HG02610 (cell line): ENCODE data around the gene UPK2.

Experiments
- ATAC-seq: cut with Tn5 transposase; IDR thresholded peaks from one replicate; pipeline ENCODE4 v1.9.1; 2021; ENCODE audit warnings: mild to moderate bottlenecking, moderate library complexity; ENCODE audit not compliant: unreplicated experiment

Gene UPK2

DNA sequence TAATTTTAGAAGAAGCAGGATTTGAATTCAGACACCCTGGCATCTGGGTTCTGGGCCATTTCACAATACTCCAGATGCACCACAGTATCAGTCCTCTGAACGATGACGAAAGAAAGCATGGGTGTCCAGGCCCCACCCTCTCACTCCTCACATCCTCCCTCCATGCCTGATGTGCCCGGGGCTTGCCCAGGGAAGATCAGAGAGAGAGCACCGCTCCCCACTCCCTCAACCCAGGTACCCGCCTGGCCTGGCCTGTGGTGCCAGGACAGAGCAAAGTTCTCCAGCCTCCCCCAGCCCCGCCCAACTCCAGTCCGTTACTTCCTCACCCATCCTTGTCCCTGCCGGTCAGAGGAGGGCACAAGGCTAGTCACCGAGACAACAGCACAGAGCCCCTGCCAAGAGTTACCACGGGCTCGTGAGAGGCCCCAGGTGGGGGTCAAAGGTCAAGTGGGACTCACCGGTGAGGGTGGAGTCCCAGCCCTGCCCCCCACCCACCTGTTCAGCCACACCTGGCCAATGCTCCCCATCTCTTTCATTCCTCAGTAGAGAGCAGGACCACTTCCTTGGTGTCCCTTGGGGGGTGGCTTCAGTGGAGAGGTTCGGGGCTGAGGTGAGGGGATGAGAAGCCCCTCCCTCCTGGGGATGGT, 38.5 kb upstream of the UPK2 start:
- ATAC-seq: no peak

DNA sequence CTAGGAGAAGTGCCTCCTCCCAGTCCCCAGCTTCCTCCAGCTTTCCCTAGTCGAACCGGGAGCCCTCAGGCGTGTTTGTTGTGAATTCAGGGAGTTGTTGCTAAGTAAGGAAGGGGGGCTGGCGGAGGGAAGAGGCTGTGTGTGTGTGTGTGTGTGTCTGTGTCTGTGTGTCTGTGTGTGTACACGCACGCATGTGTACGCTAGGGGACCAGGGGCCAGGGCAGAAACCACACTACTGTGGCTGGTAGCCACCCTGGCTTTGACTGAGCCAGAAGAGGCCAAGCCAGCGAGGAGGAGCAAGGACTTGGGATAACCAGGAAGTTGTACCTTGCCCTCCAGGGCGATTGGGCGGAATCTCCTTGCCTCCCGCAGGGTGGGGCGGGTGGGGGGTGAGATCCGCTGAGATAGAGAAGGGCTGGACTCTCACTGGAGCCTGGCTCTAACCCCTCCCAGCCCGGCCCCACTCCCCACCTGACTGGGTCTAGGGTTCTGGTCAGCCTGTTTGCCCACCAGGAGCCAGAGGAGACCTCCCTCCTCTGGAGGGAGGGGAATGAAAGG, 37.9 kb upstream of the UPK2 start:
- no peak for ATAC-seq

DNA sequence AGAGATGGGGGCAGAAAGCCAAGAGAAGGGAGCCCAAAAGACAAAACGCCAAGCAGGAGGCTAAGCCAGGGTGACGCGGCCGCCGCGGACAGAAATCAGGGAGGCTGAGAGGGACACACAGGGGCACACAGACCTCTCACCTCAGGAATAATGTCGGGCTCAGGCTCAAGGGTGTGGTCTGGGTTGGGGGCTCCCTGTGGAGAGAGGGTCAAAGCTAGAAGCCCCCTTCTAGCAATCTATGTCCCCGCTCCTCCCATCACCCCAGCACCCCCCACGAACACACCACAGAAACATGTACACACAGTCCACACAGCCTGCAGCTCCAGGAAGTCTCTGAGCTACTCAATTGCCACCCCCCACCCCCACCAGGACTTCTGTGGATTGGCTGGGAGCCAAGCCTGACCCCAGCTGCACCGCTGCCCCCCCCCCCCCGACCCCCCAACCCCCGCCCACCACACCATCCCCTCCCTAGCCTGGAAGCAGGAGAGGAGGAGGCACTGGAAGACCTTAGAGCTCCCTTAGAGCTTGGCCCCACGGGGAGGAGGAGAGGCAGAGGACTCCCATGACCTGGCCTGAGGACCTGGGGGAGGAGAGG, 37.3 kb upstream of the UPK2 start:
- ATAC-seq: no peak

DNA sequence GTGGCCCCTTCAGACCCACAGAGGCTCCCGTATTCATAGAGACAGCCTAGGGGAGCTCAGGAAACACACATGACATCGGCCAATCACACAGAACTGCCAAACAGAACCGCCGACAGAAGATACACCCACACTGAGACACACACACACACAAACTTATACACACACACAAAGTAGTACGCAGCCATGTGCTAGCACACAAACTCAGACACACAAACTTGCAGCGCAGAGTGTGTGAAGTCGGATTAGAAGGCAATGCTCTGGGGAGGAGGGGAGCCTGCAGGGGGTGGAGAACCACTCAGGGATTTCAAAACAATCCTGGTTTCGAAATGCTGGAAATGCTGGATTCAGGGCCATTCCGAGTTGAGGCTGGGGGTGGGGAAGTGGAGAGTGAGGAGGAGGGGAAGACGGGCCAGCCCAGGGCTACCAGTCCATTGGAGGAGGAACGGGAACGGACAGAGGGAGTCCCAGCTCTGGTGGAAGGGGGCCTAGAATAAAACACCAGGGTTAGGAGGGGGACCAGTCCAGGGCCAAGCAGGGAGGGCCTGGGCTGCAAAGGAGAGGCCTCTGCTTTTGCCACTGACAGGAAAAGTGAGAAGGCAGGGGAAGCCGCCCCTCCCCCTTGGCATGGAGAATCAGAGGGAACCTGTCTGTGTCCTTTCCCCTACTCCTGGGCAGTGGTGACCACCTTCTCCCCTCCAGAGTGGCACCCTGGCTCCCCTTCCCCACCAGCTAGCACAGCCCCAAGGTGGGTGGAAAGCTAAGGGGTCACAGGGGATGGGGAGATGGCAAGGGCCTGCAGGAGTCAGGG, 34.8 kb upstream of the UPK2 start:
- no peak for ATAC-seq

DNA sequence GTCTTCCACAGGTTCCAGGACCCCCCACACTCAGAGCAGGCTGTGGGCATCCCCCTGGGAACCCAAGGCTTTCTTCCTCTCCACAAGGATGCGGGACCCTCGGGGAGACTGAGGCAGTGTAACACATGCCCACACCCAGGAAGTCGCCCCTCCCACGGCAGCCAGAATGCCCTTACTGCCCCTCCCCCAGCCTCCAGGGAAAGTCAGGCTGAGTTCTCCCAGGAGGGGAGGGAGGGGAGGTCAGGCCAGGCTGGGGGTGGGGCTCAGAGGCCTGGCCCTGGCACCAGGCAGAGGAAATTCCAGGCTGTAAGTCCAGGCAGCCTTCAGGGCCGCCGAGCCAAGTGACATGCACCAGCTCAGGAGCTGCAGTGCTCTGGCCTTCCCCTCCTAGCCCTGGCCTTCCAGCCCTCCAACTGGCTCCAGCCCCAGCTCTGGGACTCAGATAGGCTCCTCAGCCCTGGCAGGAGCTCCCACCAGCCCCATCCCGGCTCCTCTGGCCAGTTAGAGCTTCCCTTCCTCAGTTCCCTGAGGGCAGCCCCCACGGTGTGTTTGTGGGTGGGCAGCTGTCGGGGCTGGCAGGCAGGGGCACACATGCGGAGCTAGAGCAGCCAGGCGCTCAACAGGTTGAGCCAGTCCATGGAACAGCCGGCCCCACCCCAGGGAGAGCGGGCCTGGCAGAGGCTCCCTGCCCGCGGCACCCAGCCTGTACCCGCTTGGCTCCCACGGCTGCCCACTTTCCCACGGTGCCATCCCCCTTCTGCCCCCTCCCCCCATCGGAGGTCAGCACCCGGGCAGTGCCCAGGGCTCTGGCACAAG, 34.0 kb upstream of the UPK2 start:
- ATAC-seq: no peak

DNA sequence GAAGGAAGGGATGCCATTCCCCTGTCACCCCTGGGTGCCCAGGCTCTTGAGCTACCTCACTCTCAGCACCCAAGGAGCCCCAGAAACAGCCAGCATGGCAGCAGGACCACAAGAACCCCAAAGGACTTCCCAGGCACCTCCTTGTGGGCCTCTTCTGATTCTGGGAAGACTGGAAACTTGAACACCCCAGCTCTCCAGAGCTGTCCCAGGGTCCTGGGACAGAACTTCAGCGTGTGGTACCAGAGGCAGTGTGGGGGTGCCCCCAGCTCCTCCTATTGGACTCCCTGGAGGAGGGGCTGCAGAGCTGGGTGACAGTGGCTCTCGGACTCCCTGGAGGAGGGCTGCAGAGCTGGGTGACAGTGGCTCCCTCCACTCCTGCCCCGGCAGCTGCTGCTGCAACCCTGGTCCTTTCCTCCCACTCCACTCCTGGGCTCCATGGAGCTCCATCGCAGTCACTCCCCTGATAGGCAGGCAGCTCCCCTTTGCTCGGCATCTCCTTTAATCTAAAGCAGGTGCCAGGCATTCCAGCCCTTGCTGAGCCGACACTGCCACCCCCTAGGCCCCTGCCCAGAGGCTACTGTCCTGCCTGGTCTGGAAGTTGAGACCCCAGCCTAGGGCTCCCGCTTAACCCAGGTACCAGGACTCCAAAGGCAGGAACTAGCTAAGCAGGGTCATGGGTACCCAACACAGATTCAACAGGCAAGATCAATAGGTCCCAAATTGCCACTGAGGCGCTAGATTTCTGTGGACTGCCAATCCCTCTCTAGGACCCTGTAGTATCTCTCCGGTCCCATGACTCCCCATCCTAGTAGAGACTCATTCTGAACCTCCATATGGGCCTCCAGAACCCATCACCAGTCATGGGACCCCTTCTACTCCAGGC, 33.1 kb upstream of the UPK2 start:
- ATAC-seq: no peak

DNA sequence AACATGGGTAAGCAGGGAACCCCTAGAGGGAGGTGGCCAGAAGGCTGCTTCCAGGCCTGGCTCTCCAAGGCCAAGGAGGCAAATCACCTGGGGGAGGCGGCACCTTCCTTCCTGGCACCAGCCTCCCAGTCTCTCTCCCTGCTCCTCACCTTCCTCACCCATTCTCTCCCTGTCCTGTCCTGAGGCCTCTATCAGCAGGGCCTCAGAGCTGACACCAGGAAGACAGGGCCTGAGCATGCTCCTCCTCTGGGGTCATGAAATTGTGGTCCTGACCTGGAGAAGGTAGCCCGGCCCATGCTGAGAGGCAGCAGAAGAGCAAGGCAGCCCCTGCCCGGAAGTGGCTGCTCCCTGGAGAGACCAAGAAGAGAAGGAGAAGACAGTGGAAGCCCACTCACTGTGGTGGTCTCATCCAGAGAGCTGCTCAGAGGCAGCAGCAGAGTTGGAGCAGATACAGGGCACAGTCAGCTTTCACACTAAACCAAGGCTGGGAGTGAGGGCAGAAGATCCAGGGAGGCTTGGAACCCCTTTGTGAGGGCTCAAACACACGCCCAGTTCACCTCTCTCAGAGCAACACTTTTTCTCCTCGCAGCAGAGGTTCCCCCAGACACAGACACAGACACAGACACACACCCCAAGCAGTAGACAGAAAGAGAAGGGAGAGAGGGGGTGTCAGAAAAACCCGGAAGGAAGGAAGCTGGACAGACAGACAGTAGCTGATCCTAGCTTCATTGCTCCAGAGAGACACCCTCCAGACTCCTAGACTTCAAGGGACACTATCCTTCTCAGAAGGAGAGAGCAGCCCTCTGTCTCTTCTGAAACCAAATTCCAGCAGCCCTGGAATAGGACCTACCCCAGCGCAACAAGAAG, 32.1 kb upstream of the UPK2 start:
- no peak for ATAC-seq

DNA sequence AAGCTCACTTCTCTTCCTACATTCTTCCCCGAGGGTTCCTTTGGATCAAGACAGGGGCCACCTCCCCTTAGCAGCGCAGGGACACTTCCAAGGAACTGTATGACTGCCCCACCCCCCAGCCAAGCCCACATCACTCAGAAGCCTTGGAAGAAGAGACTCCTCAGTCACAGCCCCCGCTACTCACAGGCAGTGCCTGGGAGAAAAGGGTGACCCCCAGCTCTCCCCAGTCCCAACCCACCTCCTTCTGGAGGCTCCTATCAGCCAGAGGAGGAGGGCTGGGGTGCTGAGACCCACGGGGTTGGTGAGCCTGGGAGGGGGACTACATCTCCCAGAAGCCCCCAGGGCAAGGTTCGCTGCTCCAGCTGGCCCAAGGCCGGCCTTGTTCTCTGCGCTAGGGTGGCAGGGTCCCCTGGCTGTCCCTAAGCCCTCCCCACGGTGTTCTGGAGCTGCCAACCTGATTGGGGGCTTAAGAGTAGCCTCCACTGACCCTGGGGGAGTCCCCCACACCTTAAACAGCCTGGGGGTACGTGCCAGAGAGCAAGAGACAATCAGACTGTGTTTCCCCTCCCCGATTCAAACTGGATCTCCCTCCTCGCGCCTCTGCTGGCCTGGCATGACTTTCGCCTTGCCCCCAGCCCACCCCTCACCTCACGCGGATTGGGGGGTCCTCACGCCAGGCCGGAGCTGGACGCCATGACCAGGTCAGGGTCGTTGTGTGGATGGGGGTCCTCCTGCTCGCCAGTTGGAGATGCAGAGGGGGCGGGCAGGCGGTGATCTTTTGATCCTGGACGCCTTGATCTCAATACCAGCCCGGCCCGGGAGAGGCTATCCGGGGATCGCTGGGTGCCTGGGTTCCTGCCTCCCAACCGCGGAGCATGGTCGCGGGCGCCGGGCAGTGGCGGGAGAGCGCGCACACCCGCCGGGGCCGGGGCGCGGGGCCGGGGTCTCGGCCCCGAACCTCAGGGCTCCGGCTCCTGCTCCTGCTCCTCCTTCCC, 31.2 kb upstream of the UPK2 start:
- no peak for ATAC-seq

DNA sequence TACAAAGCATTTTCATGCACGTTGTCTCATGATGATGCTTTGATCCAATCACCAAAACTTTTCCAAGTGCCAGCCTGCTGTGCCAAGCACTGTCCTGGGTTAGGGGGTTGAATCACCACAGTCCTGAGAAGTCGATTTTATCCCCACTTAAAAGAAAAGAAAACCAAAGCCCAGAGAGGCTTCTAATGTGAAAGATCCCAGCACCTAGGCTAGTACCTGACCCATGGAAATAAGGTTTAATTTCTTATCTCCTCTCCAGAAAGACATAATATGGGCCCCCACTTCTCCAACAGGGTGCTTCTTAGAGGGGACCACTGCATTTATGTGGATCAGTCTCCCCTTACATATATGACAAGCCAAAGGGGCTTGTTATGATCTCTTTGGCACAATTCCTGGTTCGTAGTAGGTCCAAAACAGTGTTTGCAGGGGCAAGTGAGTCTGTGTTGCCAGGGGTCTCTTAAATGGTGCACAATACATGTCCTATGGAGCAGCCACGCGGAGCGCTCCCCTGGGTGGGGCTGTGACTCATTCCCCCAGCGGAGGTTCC, 28.5 kb upstream of the UPK2 start:
- no peak for ATAC-seq

DNA sequence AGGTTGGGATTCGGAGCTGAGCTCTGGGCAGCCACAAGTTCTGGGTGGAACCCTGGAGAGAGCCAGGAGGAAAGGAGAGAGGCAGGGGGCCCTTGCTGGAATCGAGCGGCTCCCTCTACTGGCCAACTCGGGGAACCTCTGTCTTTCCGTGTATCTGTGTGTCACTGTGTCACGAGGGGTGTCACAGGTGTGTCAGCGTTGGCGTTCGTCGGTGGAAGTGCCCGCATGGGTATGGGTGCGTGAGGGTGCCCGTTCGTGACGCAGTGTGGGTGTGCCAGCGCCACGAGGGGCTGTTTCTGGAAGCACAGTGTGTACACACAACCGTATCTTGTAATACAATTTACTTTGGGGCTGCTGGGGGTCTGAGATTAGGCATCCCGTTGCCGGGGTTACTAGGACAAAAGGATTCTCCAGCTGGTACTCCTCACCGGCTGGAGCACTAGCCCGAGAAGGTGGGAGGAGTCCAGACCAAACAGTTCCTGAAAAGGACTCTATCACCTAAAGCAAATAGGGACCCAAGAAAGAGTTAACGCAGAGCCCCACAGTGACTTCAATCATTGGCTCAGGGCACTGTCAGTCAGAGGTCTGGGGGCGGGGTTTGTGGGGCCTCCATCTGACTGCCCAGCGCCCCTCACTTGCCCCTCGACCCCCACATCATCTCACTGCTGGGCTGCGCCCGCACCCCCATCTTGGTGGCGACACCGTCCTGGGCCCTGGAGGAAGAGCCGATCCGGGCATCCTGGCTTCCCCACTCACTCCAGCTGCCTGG, 27.8 kb upstream of the UPK2 start:
- ATAC-seq: peak; percentile 32

DNA sequence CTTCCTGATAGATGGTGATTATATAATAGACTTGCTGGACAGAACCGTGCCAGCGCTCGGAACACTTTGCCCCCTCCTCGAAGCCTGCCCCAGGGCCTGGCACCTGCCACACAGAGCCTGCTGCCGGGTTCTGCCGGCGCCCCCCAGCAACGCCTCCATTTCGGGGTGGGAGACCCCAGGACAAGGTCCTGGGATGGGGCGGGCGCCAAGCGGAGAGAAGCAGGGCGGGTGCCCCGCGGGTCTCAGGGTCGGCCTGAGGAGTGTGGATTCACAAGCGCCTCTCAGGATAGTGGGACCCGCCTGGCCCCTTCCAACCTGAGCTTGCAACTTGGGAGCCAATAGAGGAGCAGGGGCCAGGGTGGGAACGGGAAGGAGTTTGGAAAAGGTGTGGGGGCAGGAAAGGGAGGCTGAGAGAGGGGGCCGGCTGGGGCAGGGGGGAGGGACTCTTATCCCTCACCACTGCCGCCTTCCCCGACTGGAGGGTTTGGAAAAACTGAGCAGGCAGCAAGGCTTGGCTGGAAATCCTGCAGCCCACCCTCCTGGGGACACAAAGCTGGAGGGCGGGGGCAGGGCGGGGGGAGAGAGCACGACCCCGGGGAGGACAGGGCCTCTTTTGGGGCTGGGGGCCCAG, 27.1 kb upstream of the UPK2 start:
- ATAC-seq: no peak

DNA sequence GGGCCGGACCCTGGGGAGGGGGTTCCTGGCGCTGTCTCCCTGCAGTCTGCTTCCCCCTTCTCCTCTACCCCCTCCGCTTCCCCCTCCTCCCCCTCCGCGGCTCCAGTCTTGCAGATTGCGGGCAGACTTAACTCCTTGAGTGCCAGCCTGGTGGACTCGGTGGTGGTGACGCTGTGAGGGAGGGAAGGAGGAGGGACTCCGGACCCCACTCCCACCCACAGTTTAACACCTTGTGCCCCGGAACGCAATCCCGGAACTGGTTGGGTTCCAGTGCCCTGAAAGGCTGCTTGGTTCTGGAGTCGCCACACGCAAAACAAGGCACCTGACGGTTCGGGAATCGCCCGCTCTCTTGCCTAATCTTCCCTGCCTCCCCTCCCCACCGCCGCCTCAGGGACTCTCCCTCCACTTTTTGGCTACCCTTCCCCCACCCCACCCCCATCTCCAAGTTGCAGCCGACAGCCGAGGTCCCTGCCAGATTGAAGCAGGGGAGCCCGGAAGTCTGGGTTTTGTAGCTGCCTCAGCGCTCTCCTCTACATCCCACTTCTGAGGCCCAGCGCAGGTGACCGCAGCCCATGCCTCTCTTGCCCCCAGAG, 26.5 kb upstream of the UPK2 start:
- no peak for ATAC-seq

DNA sequence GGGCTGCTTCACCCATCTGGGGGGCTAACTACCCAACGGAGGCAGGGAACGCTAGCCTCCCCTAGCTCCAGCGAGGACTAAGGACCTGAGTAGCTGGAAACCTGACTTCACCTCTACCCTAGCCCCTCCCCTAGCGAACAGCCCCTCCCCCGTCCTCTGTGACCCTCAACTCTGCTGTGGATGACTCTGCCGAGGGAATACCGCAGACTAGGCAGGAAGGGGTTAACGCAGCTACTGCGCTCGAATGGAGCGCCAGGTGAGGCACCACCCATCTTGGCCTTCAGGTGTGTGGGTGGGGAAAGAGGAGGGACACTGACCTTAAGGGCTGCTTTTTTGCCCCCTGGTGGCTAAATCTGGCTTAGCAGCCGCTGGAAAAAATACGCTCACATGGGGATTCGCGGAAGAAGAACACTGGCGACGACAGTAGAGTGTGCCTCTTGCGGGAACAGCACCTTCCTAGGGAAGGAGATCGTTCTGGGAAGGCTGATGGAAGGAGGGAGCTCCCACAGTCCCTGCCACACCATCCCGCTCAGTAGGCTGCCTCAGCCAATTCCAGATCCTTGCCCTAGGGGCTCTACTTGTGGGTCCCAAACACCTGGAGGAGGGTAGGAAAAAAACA, 25.9 kb upstream of the UPK2 start:
- ATAC-seq: no peak

DNA sequence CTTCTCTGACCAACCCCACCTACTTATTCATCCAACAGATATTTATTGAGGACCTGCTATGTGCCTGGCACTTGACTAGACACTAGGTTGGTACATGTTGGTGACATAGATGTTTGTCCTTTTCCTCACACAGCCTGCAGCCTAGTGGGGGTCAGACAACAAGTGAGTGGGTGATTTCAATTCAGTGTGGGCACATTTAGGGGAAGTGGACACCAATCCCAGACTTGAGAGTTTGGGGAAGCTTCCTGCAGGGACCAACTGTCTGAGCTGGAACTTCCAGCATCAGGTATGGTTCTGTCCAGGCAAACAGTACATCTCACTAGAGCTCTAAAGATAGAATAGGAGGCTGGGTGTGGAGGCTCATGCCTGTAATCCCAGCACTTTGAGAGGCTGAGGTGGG, 24.5 kb upstream of the UPK2 start:
- no peak for ATAC-seq

DNA sequence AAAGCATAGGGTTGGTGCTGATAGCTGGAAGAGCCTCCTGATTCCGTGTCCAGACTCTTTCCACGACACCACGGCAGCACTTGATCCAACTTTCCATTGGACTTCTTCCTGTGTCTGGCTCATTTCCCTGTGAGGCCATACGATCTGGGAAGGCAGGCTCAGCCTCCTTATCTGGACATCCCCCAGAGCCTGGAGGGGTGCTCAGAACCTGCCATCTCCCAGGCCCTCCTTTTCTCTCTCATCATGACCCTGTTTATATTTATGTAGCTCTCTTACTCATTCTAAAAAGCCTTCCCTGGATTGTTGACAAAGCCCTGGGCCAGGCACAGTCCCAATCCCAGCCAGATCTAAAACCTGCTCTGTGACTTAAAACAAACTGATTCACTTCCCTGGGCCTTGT, 22.6 kb upstream of the UPK2 start:
- no peak for ATAC-seq

DNA sequence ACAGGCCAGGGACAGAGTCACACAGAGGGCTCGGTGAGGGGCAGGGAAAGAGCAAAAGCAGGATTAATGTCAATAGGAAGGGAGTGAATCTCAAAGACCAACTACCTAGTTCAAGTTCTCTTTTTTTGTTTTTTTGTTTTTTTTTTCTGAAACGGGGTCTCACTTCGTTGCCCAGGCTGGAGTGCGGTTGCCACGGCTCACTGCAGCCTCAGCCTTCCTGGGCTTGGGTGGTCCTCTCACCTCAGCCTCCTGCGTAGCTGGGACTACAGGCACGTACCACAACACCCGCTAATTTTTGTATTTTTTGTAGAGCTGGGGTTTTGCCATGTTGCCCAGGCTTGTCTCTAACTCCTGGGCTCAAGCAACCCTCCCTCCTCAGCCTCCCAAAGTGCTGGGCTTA, 20.7 kb upstream of the UPK2 start:
- ATAC-seq: no peak
